Transverse colon (tissue), 4 donors: ENCODE results near the gene USP7. TPM values are rescaled to one million over a fixed set of nuclear protein-coding genes. Genes with fewer than 3 reads are reported as not detected.

Experiments used
- DNase-seq: peaks from one replicate; pipeline ENCODE4 v3.0.0-alpha.2; 2019
- H3K27ac ChIP-seq, 4 donors: fragments of 200-600 bp; sonication (generic); 2 replicates each; pipeline ENCODE4 v1.5.1; 2016 to 2018; ENCODE audit warnings: inconsistent platforms in 4 of 4
- H3K27me3 ChIP-seq: fragments of 200-600 bp; sonication (generic); 2 replicates; pipeline ENCODE4 v1.5.1; 2017; ENCODE audit warnings: inconsistent platforms
- H3K36me3 ChIP-seq, 4 donors: fragments of 200-600 bp; sonication (generic); 2 replicates each; pipeline ENCODE4 v1.5.1; 2017 to 2019; ENCODE audit warnings: inconsistent platforms in 4 of 4
- H3K4me1 ChIP-seq, 4 donors: fragments of 200-600 bp; sonication (generic); 2 replicates each; pipeline ENCODE4 v1.5.1; 2017 to 2020; ENCODE audit warnings: inconsistent platforms in 4 of 4
- H3K4me3 ChIP-seq, 4 donors: fragments of 200-600 bp; sonication (generic); 1 replicate in 1 of 4; 2 replicates in 3 of 4; pipeline versions ENCODE4 v1.5.1 to v1.6.1; 2017 to 2019; ENCODE audit warnings: inconsistent platforms in 4 of 4
- H3K9me3 ChIP-seq, 2 donors: fragments of 200-600 bp; sonication (generic); 2 replicates each; pipeline ENCODE4 v1.5.1; 2017 to 2019; ENCODE audit warnings: inconsistent platforms in 2 of 2
- EP300 ChIP-seq: sonication (generic); formaldehyde crosslinking; IDR thresholded peaks from one replicate; pipeline ENCODE4 v1.6.1; 2017; ENCODE audit warnings: antibody characterized with exemption, low read depth
- POLR2A ChIP-seq: fragments of 450-650 bp; IDR thresholded peaks from one replicate; pipeline ENCODE4 v1.6.1; 2016; ENCODE audit warnings: antibody characterized with exemption, mild to moderate bottlenecking, moderate library complexity
- POLR2AphosphoS5 ChIP-seq, 3 donors: sonication (generic); formaldehyde crosslinking; IDR thresholded peaks; one replicate each; pipeline ENCODE4 v1.6.1; 2016; ENCODE audit warnings: antibody characterized with exemption in 3 of 3
- WGBS, 2 donors: methylation state at CpG; one replicate each; pipeline ENCODE4 v1.1.5; 2018; ENCODE audit warnings: low coverage in 1 of 2; 5-methylcytosine and 5-hydroxymethylcytosine counted together
- in situ Hi-C, 4 donors: fragments of 200-750 bp; cut with MboI; loops; one replicate each; pipeline versions ENCODE4 v1.15.0 to v1.15.1; 2017; ENCODE audit warnings: low sequenced_read_pairs in 3 of 4, low pct_ligation_motif_present in 1 of 4, low pct_unique_long_range_greater_than_20kb in 1 of 4
- intact Hi-C: fragments of 100-400 bp; cut with DNase I; formaldehyde crosslinking; loops from one replicate; pipeline ENCODE4 v1.15.1; 2023; ENCODE audit warnings: low total_unique reads
- total RNA-seq, 4 donors: library from RNA; depleted of rRNA; stranded (reverse); fragments of >200 nt; gene quantifications; one replicate each; pipeline ENCODE4 v1.1.0, GENCODE V29; 2016
- TF ChIP-seq, protein P1 (sequence below), 5 experiments: fragments of 200-600 bp in 3 of 5; fragments of 450-650 bp in 2 of 5; sonication (generic) in 3 of 5; IDR thresholded peaks; 1 replicate in 2 of 5; 2 replicates in 3 of 5; pipeline ENCODE4 v1.5.1; 2016 to 2017; ENCODE audit warnings: antibody characterized with exemption in 5 of 5, inconsistent platforms in 3 of 5, mild to moderate bottlenecking in 2 of 5, moderate library complexity in 1 of 5

Gene USP7
- total RNA-seq, 4 donors from 2014 or later: 72.9 to 419 (median 158) TPM

DNA sequence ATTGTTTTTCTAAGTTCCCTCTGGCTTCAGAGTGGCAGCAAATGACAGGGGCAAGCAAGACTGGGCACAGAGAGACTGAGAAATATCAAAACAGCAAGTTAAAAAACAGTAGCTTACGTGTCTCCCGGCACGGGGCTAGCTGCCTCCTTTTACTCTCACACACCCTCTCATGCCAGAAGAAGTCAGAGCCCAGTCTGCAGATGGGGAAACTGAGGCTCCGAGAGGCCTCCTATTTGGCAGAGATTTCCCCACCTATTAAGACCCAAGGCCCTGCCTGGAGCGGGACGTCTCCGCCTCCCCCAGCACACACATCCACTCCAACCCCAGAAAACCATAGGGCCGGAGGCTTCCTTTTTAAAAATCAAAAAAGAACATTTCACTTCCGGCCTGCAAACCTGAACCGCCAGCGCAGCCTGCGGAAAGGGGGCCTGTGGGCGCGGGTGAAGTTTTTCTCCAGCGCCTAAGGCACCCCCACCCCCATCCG is 95.7 kb downstream of the USP7 start:
- H3K27me3 ChIP-seq: no peaks in the 10 kb centered on the region
- TF ChIP-seq POLR2A: no peak
- TF ChIP-seq EP300: no peak
- no peak for TF ChIP-seq POLR2AphosphoS5 (IDR thresholded peaks at IDR 0.05)
- TF ChIP-seq, protein P1, sequence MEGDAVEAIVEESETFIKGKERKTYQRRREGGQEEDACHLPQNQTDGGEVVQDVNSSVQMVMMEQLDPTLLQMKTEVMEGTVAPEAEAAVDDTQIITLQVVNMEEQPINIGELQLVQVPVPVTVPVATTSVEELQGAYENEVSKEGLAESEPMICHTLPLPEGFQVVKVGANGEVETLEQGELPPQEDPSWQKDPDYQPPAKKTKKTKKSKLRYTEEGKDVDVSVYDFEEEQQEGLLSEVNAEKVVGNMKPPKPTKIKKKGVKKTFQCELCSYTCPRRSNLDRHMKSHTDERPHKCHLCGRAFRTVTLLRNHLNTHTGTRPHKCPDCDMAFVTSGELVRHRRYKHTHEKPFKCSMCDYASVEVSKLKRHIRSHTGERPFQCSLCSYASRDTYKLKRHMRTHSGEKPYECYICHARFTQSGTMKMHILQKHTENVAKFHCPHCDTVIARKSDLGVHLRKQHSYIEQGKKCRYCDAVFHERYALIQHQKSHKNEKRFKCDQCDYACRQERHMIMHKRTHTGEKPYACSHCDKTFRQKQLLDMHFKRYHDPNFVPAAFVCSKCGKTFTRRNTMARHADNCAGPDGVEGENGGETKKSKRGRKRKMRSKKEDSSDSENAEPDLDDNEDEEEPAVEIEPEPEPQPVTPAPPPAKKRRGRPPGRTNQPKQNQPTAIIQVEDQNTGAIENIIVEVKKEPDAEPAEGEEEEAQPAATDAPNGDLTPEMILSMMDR (IDR thresholded peaks at IDR 0.05): no peak
- H3K4me1 ChIP-seq: peaks cover 38 to 68% (median 51%) of the 10 kb centered on the region in 4 donors
- 0% methylated on average over 16 of the region's 16 CpGs; no CpG with 5 or more reads in 1 of the 2 donors for WGBS, 2 donors
- peak overlapping the region; percentile 92 to 96 (median 94) for H3K27ac ChIP-seq
- H3K4me3 ChIP-seq: peak overlapping the region; percentile 54 to 85 (median 58)
- no peaks in the 10 kb centered on the region for H3K9me3 ChIP-seq
- intact Hi-C loops (no loop called here), in situ Hi-C loops (no loop called here)
- H3K36me3 ChIP-seq: no peaks in the 10 kb centered on the region
- no peak for DNase-seq

DNA sequence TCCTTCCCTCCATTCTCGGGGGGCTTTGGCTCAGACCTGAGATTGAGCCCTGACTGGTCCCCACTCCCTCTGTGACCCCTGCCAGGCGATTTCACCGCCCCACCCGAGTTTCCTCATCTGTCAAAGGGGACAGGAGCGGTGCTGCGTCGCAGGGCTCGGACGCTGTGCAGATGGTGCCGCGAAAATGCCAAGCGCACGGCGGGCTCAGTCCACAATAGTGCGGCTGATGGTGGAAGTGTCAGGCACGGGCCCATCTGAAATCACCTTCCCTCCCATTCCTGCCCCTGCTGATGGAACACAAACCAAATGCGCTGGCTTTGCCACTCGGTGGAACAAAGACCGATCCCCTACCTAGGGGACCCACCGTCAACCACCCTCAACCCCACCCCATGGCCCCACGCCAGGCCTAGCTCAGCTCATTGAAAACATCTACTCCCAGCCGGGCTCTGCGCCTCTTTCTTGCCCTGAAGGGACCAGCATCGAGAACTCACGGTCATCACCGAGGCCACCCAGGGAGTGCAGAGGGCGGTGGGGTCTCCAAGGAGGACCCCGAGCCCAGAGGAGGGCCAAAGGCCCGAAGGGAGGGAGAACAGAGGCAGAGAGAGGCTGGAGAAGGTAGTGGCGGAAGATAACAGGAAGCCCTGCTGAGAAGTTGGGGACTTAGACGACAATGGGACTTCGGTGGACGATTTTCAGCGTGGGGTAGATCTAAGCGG is 96.3 kb downstream of the USP7 start:
- no peaks in the 10 kb centered on the region for H3K27me3 ChIP-seq
- in situ Hi-C loops (no loop called here), intact Hi-C loops (no loop called here)
- H3K36me3 ChIP-seq: no peaks in the 10 kb centered on the region
- H3K4me1 ChIP-seq: peaks cover 38 to 74% (median 53%) of the 10 kb centered on the region in 4 donors
- WGBS, 2 donors: 1 to 4% methylated on average over 14 to 26 of the region's 35 CpGs
- TF ChIP-seq POLR2AphosphoS5 (IDR thresholded peaks at IDR 0.05): no peak
- no peak for TF ChIP-seq EP300
- TF ChIP-seq, protein P1 (IDR thresholded peaks at IDR 0.05): peak in 1 of 5 experiments; percentile 10
- H3K27ac ChIP-seq: peak overlapping the region; percentile 92 to 96 (median 94)
- no peaks in the 10 kb centered on the region for H3K9me3 ChIP-seq
- peak; percentile 73 for DNase-seq
- peak overlapping the region; percentile 54 to 85 (median 58) for H3K4me3 ChIP-seq

DNA sequence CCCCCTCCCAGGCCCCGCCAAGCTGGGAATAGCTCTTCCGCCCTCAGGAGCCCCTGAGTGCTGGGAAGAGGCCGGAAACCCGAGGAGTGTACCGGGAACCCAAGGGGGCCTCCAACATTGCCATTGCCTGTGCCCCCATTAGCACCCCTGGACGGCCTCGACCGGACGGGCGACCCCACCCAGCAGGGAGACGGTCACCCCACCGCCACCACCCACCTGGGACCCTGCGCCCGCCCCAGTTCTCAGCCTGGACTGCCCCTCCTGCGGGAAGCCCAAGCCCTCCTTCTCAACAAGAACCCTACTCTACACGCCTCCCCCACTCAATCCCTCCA is 96.9 kb downstream of the USP7 start:
- WGBS, 2 donors: 18% methylated on average over 14 of the region's 16 CpGs; no CpG with 5 or more reads in 1 of the 2 donors
- Histone ChIP-seq H3K9me3 (no peaks in the 10 kb centered on the region), H3K27ac (peak overlapping the region; percentile 92 to 96 (median 94)), H3K4me3 (peak overlapping the region; percentile 54 to 85 (median 58)), H3K4me1 (peaks cover 38 to 79% (median 55%) of the 10 kb centered on the region in 4 donors), H3K36me3 (no peaks in the 10 kb centered on the region), H3K27me3 (no peaks in the 10 kb centered on the region)
- intact Hi-C loops (no loop called here), in situ Hi-C loops (no loop called here)
- no peak for DNase-seq
- TF ChIP-seq EP300: no peak
- no peak for TF ChIP-seq POLR2A
- no peak for TF ChIP-seq POLR2AphosphoS5 (IDR thresholded peaks at IDR 0.05)
- TF ChIP-seq, protein P1 (IDR thresholded peaks at IDR 0.05): no peak

DNA sequence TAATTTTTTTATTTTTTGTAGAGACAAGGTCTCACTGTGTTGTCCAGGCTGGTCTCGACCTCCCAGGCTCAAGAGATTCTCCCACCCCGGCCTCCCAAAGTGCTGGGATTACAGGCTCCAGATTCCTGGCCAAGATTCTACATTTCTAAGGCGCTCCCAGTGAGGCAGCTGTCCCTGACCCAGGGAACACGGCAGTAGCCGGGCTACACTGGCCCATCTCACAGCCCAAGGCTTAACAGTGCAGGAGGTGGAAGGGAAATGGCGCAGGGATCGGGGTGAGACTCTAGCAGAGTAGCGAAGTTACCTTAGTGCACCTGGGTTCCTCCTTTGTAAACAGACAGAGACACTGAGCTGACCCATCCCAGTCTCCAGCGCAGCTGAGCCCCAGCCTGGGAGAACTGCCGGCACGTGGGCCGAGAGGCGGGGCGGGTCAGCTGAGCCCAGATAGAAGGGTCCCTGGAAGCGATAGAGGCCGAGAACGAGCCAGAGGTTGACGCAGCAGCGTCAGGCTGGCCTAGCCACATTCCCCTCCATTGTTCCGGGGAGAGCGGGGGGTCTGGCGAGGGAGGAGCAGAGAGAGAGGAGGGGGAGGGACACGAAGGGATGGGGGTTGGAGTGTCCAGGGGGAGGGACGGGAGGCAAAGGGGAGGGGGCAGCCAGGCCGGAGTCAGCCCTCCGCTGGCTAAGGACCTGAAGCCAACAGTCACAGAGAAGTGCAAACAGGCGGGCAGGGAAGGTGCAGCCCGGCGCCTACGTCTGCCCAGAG is 97.4 kb downstream of the USP7 start:
- in situ Hi-C loops (no loop called here), intact Hi-C loops (no loop called here)
- H3K27me3 ChIP-seq: no peaks in the 10 kb centered on the region
- peaks cover 38 to 83% (median 57%) of the 10 kb centered on the region in 4 donors for H3K4me1 ChIP-seq
- WGBS, 2 donors: 35 to 40% methylated on average over 6 to 30 of the region's 30 CpGs
- H3K27ac ChIP-seq: peak overlapping the region; percentile 92 to 96 (median 94)
- no peaks in the 10 kb centered on the region for H3K9me3 ChIP-seq
- peak; percentile 54 for DNase-seq
- H3K36me3 ChIP-seq: no peaks in the 10 kb centered on the region
- H3K4me3 ChIP-seq: peak overlapping the region; percentile 20 to 85 (median 56)
- TF ChIP-seq EP300 (no peak), POLR2AphosphoS5 (IDR thresholded peaks at IDR 0.05) (peak in 1 of 3 donors; percentile 48)
